Fibroblast of skin of scalp (primary cell): Measurements from ENCODE around the gene TCF21.
A peak's percentile ranks its signal among the peaks of the same experiment; 100 is the strongest.
"Not testable (repeated sequence)": the region's sequence is repeated elsewhere in the genome, so short reads cannot be mapped to it uniquely, and the experiment has no call there.

Experiments used
- DNase-seq: peaks from one replicate; pipeline ENCODE4 v3.0.0-alpha.2; 2013

The TCF21 gene

DNA sequence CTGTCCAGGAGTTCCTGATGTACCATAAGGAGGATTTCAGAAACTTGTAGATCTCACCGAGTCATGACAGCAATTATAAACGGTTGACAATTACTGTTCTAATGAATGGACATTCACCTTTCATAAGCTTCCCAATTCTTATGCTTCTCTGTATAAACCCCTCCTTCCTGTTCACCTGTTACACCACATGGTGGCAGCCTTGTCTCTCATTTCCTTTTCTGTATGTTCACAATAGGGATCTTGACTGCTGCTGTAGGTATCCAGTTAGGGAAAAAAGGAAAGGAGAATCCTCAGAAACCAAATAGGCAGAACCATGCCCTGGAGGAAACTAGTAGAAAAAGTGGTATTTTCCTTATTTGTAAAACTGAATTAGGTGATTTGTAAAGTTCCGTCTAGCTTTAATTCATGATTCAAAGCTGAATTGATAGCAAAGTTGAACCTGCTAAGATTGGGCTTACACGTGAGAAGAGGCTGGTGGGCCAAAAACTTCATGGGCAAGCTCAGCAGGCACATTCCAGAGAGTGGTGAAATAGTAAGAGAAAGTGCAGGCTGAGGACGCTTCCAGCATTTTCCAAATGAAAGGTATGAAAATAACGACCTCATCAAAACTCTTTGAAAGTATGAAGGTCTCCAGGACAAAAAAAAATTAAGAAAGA is 35.2 kb downstream of the TCF21 start:
- DNase-seq, result peak; percentile 76

DNA sequence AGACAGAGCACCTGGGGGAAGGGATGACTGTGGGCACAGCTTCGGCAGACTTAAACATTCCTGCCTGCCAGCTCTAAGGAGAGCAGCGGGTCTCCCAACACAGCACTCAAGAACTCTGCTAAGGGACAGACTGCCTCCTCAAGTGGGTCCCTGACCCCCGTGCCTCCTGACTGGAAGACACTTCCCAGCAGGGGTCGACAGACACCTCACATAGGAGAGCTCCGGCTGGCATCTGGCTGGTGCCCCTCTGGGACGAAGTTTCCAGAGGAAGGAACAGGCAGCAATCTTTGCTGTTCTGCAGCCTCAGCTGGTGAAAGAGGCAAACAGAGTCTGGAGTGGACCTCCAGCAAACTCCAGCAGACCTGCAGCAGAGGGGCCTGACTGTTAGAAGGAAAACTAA is 42.3 kb downstream of the TCF21 start:
- not testable (repeated sequence) for DNase-seq

DNA sequence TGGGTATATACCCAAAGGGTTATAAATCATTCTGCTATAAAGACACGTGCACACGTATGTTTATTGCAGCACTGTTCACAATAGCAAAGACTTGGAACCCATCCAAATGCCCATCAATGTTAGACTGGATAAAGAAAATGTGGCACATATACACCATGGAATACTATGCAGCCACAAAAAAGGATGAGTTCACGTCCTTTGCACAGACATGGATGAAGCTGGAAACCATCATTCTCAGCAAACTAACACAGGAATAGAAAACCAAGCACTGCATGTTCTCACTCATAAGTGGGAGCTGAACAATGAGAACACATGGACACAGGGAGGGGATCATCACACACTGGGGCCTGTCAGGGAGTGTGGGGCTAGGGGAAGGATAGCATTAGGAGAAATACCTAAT is 47.4 kb downstream of the TCF21 start:
- DNase-seq, result not testable (repeated sequence)

DNA sequence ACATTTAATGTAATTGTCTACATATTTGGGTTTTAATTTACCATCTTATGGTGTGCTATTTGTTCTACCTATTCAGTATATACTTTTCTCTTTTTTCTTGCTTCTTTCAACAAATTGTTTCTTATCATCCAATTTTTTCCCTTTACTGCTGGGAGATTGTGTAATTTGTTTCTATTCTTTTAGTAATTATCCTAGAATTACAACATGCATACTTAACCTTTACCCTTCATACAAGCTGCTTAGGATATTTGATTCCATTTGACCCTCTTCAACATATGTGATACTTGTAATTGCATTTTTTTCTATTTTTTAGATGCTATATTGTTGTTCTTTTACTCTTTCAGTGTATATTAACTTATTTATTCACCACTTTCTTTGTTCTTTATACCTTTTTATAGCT is 49.0 kb downstream of the TCF21 start:
- no peak for DNase-seq

DNA sequence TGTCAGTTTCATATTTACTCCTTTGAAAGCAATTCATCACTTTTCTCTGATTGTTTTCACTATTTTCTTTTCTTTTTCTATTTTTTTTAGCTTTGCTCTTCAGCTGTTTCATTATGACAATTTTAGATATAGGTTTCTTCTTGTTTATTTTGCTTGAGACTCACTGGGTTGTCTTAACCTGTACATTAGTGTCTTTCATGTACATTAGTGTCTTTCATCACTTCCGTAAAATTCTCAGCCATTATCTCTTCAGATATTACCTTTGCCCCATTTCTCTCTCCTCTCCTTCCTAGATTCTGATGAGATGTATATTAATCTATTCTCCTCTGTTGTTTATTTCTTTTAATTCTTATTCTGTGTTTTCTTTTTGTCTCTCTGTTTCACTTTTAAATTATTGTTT is 49.6 kb downstream of the TCF21 start:
- DNase-seq, result no peak

DNA sequence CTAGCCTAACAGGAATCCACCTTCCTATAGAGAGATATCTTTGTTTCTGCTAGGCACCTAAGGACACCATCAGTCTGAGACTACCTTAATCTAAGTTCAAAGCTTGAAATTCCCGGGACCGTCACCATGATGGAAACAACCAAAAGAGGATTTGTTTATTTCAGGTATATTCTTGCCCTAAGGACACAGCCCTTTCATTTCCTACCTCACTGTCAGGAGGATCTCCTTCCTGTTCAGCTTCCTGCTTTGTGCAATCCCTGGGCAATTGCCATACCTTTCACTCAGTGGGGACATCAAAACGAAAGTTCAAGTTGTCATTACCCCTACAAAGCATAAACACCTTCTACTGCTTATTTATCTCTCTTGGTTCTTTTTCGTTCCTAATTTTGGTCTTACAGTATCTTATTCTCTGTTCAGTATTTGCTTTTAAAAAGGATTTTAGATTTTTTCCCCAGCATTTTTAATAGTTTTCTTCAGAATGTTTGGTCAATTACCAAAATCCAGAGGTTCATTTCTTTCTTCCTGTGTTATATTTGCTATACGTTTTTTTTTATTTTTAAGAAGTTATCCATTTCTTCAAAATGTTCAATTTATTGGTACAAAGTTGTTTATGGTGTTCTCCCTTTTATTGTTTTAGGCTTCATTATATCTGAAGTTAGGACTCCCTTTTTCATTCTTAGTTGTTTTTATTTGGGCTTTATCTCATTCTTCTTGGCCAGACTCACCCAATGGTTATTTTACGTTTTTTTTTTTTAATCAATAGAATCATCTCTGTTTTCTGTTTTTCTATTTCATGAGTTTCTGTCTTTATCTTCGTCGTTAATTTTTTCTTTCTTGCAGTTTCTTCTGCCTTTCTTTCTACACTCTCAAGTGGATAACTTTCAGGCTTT is 51.1 kb downstream of the TCF21 start:
- DNase-seq, result no peak
